ENCODE results near the gene CENPT.
A peak's percentile ranks its signal among the peaks of the same experiment; 100 is the strongest.

Gene CENPT

GRCh38 chr16:67847064-67847861 lies at the start of gene CENPT:
Gene CENPT, minus strand, starts transcription at chr16:67847693. Its CDS starts 13,834 bp downstream, at chr16:67833859.
- peaks cover 84% of the 10 kb centered on the region for H3K79me2 ChIP-seq (ENCODE audit: control insufficient read depth, insufficient read depth, low read length, unreplicated experiment)
- no peaks in the 10 kb centered on the region for H3K36me3 ChIP-seq (ENCODE audit: insufficient read depth, low read length)
- H3K27me3 ChIP-seq (ENCODE audit: insufficient read depth, low read length): no peaks in the 10 kb centered on the region
- H3K4me3 ChIP-seq (ENCODE audit: low read depth, low read length): peak within 1 kb of the TSS; percentile 94
- peaks cover 38% of the 10 kb centered on the region for H3K4me1 ChIP-seq (ENCODE audit: control insufficient read depth, insufficient read depth, low read length, unreplicated experiment)
- peak within 1 kb of the TSS; percentile 69 for H3K27ac ChIP-seq (ENCODE audit: low read depth, low read length)
- H2AFZ ChIP-seq (ENCODE audit: low read length, unreplicated experiment): peak within 1 kb of the TSS; percentile 19

- Histone ChIP-seq H2AFZ (ENCODE audit: low read length, unreplicated experiment) (no peak overlapping the region), H3K79me2 (ENCODE audit: control insufficient read depth, insufficient read depth, low read length, unreplicated experiment) (peaks cover 67% of the 10 kb centered on the region), H3K4me3 (ENCODE audit: low read depth, low read length) (no peak overlapping the region), H3K27ac (ENCODE audit: low read depth, low read length) (0 out of 2 replicates have a peak overlapping the region, but pooled peaks have one; percentile 2), H3K4me1 (ENCODE audit: control insufficient read depth, insufficient read depth, low read length, unreplicated experiment) (peaks cover 9% of the 10 kb centered on the region), H3K27me3 (ENCODE audit: insufficient read depth, low read length) (no peaks in the 10 kb centered on the region), H3K36me3 (ENCODE audit: insufficient read depth, low read length) (no peaks in the 10 kb centered on the region)
These were observed 49.7 kb upstream of the CENPT start for GRCh38 chr16:67897231-67897630.

GRCh38 chr16:67893743-67894399 lies 46.4 kb upstream of the CENPT start:
- Histone ChIP-seq H3K4me3 (ENCODE audit: low read depth, low read length) (peak overlapping the region; percentile 83), H3K4me1 (ENCODE audit: control insufficient read depth, insufficient read depth, low read length, unreplicated experiment) (peaks cover 9% of the 10 kb centered on the region), H3K36me3 (ENCODE audit: insufficient read depth, low read length) (no peaks in the 10 kb centered on the region), H3K79me2 (ENCODE audit: control insufficient read depth, insufficient read depth, low read length, unreplicated experiment) (peaks cover 50% of the 10 kb centered on the region), H3K27me3 (ENCODE audit: insufficient read depth, low read length) (no peaks in the 10 kb centered on the region), H2AFZ (ENCODE audit: low read length, unreplicated experiment) (peak overlapping the region; percentile 97), H3K27ac (ENCODE audit: low read depth, low read length) (peak overlapping the region; percentile 66; the same call in 1 of the 2 replicates)

- no peaks in the 10 kb centered on the region for H3K27me3 ChIP-seq (ENCODE audit: insufficient read depth, low read length)
- peak within 1 kb of the TSS; percentile 97 for H2AFZ ChIP-seq (ENCODE audit: low read length, unreplicated experiment)
- peak within 1 kb of the TSS; percentile 66 for H3K27ac ChIP-seq (ENCODE audit: low read depth, low read length)
- peak within 1 kb of the TSS; percentile 83 for H3K4me3 ChIP-seq (ENCODE audit: low read depth, low read length)
- peaks cover 9% of the 10 kb centered on the region for H3K4me1 ChIP-seq (ENCODE audit: control insufficient read depth, insufficient read depth, low read length, unreplicated experiment)
- peaks cover 45% of the 10 kb centered on the region for H3K79me2 ChIP-seq (ENCODE audit: control insufficient read depth, insufficient read depth, low read length, unreplicated experiment)
- no peaks in the 10 kb centered on the region for H3K36me3 ChIP-seq (ENCODE audit: insufficient read depth, low read length)
These were observed 45.6 kb upstream of the CENPT start, which contains the start of gene PSKH1 for GRCh38 chr16:67892899-67893742. Gene PSKH1, plus strand, starts transcription at chr16:67893254. Its CDS starts 15,496 bp downstream, at chr16:67908750.

- Histone ChIP-seq H2AFZ (ENCODE audit: low read length, unreplicated experiment) (peak overlapping the region; percentile 67), H3K27ac (ENCODE audit: low read depth, low read length) (no peak overlapping the region), H3K4me3 (ENCODE audit: low read depth, low read length) (peak overlapping the region; percentile 83)
These were observed 44.9 kb upstream of the CENPT start for GRCh38 chr16:67892375-67892774.

GRCh38 chr16:67888331-67888730 lies 40.8 kb upstream of the CENPT start:
- H3K27ac ChIP-seq (ENCODE audit: low read depth, low read length): no peak overlapping the region
- H3K79me2 ChIP-seq (ENCODE audit: control insufficient read depth, insufficient read depth, low read length, unreplicated experiment): peaks cover 2% of the 10 kb centered on the region
- H2AFZ ChIP-seq (ENCODE audit: low read length, unreplicated experiment): no peak overlapping the region
- no peaks in the 10 kb centered on the region for H3K36me3 ChIP-seq (ENCODE audit: insufficient read depth, low read length)
- H3K27me3 ChIP-seq (ENCODE audit: insufficient read depth, low read length): no peaks in the 10 kb centered on the region
- no peak overlapping the region for H3K4me3 ChIP-seq (ENCODE audit: low read depth, low read length)
- H3K4me1 ChIP-seq (ENCODE audit: control insufficient read depth, insufficient read depth, low read length, unreplicated experiment): peaks cover 3% of the 10 kb centered on the region

More at GRCh38 chr16:67892375-67892774, 44.9 kb upstream of the CENPT start:
- peaks cover 9% of the 10 kb centered on the region for H3K4me1 ChIP-seq (ENCODE audit: control insufficient read depth, insufficient read depth, low read length, unreplicated experiment)
- no peaks in the 10 kb centered on the region for H3K27me3 ChIP-seq (ENCODE audit: insufficient read depth, low read length)
- H3K36me3 ChIP-seq (ENCODE audit: insufficient read depth, low read length): no peaks in the 10 kb centered on the region
- peaks cover 40% of the 10 kb centered on the region for H3K79me2 ChIP-seq (ENCODE audit: control insufficient read depth, insufficient read depth, low read length, unreplicated experiment)

GRCh38 chr16:67886387-67886786 lies 38.9 kb upstream of the CENPT start:
- Histone ChIP-seq H3K4me1 (ENCODE audit: control insufficient read depth, insufficient read depth, low read length, unreplicated experiment) (peaks cover 3% of the 10 kb centered on the region), H3K27me3 (ENCODE audit: insufficient read depth, low read length) (no peaks in the 10 kb centered on the region), H3K36me3 (ENCODE audit: insufficient read depth, low read length) (no peaks in the 10 kb centered on the region), H3K79me2 (ENCODE audit: control insufficient read depth, insufficient read depth, low read length, unreplicated experiment) (no peaks in the 10 kb centered on the region), H3K4me3 (ENCODE audit: low read depth, low read length) (no peak overlapping the region), H3K27ac (ENCODE audit: low read depth, low read length) (no peak overlapping the region), H2AFZ (ENCODE audit: low read length, unreplicated experiment) (no peak overlapping the region)

GRCh38 chr16:67885976-67886375 lies 38.5 kb upstream of the CENPT start:
- Histone ChIP-seq H3K4me3 (ENCODE audit: low read depth, low read length) (no peak overlapping the region), H3K36me3 (ENCODE audit: insufficient read depth, low read length) (no peaks in the 10 kb centered on the region), H3K27me3 (ENCODE audit: insufficient read depth, low read length) (no peaks in the 10 kb centered on the region), H2AFZ (ENCODE audit: low read length, unreplicated experiment) (no peak overlapping the region), H3K4me1 (ENCODE audit: control insufficient read depth, insufficient read depth, low read length, unreplicated experiment) (peaks cover 3% of the 10 kb centered on the region), H3K27ac (ENCODE audit: low read depth, low read length) (no peak overlapping the region), H3K79me2 (ENCODE audit: control insufficient read depth, insufficient read depth, low read length, unreplicated experiment) (no peaks in the 10 kb centered on the region)

- Histone ChIP-seq H3K27me3 (ENCODE audit: insufficient read depth, low read length) (no peaks in the 10 kb centered on the region), H3K79me2 (ENCODE audit: control insufficient read depth, insufficient read depth, low read length, unreplicated experiment) (no peaks in the 10 kb centered on the region), H3K27ac (ENCODE audit: low read depth, low read length) (no peak overlapping the region), H3K36me3 (ENCODE audit: insufficient read depth, low read length) (0 out of 2 replicates have a peak, but pooled peaks cover 4% of the 10 kb centered on the region), H2AFZ (ENCODE audit: low read length, unreplicated experiment) (no peak overlapping the region), H3K4me3 (ENCODE audit: low read depth, low read length) (no peak overlapping the region), H3K4me1 (ENCODE audit: control insufficient read depth, insufficient read depth, low read length, unreplicated experiment) (peaks cover 3% of the 10 kb centered on the region)
These were observed 38.1 kb upstream of the CENPT start for GRCh38 chr16:67885545-67885944.

- Histone ChIP-seq H3K27ac (ENCODE audit: low read depth, low read length) (no peak within 1 kb of the TSS), H3K36me3 (ENCODE audit: insufficient read depth, low read length) (peaks cover 8% of the 10 kb centered on the region; the same call in 1 of the 2 replicates), H2AFZ (ENCODE audit: low read length, unreplicated experiment) (no peak within 1 kb of the TSS)
These were observed 37.2 kb upstream of the CENPT start, which contains the start of gene NRN1L for GRCh38 chr16:67884684-67885083. Gene NRN1L, plus strand, starts transcription at chr16:67884885. Its CDS starts 19 bp downstream, at chr16:67884904.

More at GRCh38 chr16:67884684-67885083, 37.2 kb upstream of the CENPT start, which contains the start of gene NRN1L:
- Histone ChIP-seq H3K4me3 (ENCODE audit: low read depth, low read length) (no peak within 1 kb of the TSS), H3K79me2 (ENCODE audit: control insufficient read depth, insufficient read depth, low read length, unreplicated experiment) (no peaks in the 10 kb centered on the region), H3K27me3 (ENCODE audit: insufficient read depth, low read length) (no peaks in the 10 kb centered on the region), H3K4me1 (ENCODE audit: control insufficient read depth, insufficient read depth, low read length, unreplicated experiment) (peaks cover 3% of the 10 kb centered on the region)

Data from ACC112 (cell line).